GM23338 (cell line): Measurements from ENCODE around the gene ACTR8.

ENCODE experiments used
- EZH2 ChIP-seq: fragments of 200-600 bp; sonication (generic); IDR thresholded peaks from one replicate; pipeline ENCODE4 v1.8.0; 2017; ENCODE audit warnings: antibody characterized with exemption, mild to moderate bottlenecking, low read depth; ENCODE audit not compliant: unreplicated experiment
- ZNF114 ChIP-seq: fragments of 250-450 bp; sonication (Bioruptor Pico); IDR thresholded peaks from 2 replicates; pipeline ENCODE4 v1.5.0; 2020; ENCODE audit warnings: mild to moderate bottlenecking, moderate library complexity
- TF ChIP-seq, protein P1 (sequence below), 2 experiments: fragments of 200-600 bp in 1 of 2; sonication (generic) in 1 of 2; conservative IDR thresholded peaks; 2 replicates each; pipeline versions ENCODE4 v1.5.1 to v1.6.1; 2016 to 2017; ENCODE audit warnings: antibody characterized with exemption in 2 of 2, low read depth in 2 of 2, mild to moderate bottlenecking in 2 of 2, moderate library complexity in 1 of 2
- TF ChIP-seq, protein P2 (sequence below): IDR thresholded peaks from 2 replicates; pipeline ENCODE4 v1.6.1; 2016; ENCODE audit warnings: antibody characterized with exemption
- TF ChIP-seq, protein P3 (sequence below): fragments of 250-450 bp; sonication (Bioruptor Pico); IDR thresholded peaks from 2 replicates; pipeline ENCODE4 v1.5.0; 2020; ENCODE audit warnings: mild to moderate bottlenecking, moderate library complexity
- TF ChIP-seq, protein P4 (sequence below): IDR thresholded peaks from one replicate; pipeline ENCODE4 v1.6.1; 2018; ENCODE audit warnings: antibody characterized with exemption; ENCODE audit not compliant: unreplicated experiment

DNA sequence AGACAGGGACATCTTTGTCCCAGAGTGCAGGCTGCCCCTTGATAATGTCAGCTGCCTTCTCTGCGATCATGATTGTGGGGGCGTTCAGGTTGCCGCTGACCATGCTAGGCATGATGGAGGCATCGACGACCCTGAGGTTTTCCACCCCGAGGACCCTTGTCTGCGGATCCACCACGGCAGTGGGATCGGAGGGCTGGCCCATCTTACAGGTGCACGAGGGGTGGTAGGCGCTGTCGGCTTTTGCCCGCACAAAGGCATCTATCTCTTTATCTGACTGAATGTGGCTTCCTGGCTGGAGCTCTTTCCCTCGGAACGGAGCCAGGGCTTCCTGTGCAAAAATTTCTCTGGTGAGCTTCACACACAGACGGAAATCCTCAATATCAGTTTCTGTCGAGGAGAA lies 64.1 kb downstream of the ACTR8 start:
- TF ChIP-seq, protein P1, sequence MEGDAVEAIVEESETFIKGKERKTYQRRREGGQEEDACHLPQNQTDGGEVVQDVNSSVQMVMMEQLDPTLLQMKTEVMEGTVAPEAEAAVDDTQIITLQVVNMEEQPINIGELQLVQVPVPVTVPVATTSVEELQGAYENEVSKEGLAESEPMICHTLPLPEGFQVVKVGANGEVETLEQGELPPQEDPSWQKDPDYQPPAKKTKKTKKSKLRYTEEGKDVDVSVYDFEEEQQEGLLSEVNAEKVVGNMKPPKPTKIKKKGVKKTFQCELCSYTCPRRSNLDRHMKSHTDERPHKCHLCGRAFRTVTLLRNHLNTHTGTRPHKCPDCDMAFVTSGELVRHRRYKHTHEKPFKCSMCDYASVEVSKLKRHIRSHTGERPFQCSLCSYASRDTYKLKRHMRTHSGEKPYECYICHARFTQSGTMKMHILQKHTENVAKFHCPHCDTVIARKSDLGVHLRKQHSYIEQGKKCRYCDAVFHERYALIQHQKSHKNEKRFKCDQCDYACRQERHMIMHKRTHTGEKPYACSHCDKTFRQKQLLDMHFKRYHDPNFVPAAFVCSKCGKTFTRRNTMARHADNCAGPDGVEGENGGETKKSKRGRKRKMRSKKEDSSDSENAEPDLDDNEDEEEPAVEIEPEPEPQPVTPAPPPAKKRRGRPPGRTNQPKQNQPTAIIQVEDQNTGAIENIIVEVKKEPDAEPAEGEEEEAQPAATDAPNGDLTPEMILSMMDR (conservative IDR thresholded peaks at IDR 0.05; ENCODE audit: low read depth in 2 of 2): no peak
- TF ChIP-seq ZNF114 (CRISPR knock-in tag) (no peak), EZH2 (no peak)
- TF ChIP-seq, protein P2, sequence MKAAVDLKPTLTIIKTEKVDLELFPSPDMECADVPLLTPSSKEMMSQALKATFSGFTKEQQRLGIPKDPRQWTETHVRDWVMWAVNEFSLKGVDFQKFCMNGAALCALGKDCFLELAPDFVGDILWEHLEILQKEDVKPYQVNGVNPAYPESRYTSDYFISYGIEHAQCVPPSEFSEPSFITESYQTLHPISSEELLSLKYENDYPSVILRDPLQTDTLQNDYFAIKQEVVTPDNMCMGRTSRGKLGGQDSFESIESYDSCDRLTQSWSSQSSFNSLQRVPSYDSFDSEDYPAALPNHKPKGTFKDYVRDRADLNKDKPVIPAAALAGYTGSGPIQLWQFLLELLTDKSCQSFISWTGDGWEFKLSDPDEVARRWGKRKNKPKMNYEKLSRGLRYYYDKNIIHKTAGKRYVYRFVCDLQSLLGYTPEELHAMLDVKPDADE: no peak
- TF ChIP-seq, protein P3, sequence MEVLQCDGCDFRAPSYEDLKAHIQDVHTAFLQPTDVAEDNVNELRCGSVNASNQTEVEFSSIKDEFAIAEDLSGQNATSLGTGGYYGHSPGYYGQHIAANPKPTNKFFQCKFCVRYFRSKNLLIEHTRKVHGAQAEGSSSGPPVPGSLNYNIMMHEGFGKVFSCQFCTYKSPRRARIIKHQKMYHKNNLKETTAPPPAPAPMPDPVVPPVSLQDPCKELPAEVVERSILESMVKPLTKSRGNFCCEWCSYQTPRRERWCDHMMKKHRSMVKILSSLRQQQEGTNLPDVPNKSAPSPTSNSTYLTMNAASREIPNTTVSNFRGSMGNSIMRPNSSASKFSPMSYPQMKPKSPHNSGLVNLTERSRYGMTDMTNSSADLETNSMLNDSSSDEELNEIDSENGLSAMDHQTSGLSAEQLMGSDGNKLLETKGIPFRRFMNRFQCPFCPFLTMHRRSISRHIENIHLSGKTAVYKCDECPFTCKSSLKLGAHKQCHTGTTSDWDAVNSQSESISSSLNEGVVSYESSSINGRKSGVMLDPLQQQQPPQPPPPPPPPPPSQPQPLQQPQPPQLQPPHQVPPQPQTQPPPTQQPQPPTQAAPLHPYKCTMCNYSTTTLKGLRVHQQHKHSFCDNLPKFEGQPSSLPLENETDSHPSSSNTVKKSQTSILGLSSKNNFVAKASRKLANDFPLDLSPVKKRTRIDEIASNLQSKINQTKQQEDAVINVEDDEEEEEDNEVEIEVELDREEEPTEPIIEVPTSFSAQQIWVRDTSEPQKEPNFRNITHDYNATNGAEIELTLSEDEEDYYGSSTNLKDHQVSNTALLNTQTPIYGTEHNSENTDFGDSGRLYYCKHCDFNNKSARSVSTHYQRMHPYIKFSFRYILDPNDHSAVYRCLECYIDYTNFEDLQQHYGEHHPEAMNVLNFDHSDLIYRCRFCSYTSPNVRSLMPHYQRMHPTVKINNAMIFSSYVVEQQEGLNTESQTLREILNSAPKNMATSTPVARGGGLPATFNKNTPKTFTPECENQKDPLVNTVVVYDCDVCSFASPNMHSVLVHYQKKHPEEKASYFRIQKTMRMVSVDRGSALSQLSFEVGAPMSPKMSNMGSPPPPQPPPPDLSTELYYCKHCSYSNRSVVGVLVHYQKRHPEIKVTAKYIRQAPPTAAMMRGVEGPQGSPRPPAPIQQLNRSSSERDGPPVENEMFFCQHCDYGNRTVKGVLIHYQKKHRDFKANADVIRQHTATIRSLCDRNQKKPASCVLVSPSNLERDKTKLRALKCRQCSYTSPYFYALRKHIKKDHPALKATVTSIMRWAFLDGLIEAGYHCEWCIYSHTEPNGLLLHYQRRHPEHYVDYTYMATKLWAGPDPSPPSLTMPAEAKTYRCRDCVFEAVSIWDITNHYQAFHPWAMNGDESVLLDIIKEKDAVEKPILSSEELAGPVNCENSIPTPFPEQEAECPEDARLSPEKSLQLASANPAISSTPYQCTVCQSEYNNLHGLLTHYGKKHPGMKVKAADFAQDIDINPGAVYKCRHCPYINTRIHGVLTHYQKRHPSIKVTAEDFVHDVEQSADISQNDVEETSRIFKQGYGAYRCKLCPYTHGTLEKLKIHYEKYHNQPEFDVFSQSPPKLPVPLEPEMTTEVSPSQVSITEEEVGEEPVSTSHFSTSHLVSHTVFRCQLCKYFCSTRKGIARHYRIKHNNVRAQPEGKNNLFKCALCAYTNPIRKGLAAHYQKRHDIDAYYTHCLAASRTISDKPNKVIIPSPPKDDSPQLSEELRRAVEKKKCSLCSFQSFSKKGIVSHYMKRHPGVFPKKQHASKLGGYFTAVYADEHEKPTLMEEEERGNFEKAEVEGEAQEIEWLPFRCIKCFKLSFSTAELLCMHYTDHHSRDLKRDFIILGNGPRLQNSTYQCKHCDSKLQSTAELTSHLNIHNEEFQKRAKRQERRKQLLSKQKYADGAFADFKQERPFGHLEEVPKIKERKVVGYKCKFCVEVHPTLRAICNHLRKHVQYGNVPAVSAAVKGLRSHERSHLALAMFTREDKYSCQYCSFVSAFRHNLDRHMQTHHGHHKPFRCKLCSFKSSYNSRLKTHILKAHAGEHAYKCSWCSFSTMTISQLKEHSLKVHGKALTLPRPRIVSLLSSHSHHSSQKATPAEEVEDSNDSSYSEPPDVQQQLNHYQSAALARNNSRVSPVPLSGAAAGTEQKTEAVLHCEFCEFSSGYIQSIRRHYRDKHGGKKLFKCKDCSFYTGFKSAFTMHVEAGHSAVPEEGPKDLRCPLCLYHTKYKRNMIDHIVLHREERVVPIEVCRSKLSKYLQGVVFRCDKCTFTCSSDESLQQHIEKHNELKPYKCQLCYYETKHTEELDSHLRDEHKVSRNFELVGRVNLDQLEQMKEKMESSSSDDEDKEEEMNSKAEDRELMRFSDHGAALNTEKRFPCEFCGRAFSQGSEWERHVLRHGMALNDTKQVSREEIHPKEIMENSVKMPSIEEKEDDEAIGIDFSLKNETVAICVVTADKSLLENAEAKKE (CRISPR knock-in tag): no peak
- TF ChIP-seq, protein P4, sequence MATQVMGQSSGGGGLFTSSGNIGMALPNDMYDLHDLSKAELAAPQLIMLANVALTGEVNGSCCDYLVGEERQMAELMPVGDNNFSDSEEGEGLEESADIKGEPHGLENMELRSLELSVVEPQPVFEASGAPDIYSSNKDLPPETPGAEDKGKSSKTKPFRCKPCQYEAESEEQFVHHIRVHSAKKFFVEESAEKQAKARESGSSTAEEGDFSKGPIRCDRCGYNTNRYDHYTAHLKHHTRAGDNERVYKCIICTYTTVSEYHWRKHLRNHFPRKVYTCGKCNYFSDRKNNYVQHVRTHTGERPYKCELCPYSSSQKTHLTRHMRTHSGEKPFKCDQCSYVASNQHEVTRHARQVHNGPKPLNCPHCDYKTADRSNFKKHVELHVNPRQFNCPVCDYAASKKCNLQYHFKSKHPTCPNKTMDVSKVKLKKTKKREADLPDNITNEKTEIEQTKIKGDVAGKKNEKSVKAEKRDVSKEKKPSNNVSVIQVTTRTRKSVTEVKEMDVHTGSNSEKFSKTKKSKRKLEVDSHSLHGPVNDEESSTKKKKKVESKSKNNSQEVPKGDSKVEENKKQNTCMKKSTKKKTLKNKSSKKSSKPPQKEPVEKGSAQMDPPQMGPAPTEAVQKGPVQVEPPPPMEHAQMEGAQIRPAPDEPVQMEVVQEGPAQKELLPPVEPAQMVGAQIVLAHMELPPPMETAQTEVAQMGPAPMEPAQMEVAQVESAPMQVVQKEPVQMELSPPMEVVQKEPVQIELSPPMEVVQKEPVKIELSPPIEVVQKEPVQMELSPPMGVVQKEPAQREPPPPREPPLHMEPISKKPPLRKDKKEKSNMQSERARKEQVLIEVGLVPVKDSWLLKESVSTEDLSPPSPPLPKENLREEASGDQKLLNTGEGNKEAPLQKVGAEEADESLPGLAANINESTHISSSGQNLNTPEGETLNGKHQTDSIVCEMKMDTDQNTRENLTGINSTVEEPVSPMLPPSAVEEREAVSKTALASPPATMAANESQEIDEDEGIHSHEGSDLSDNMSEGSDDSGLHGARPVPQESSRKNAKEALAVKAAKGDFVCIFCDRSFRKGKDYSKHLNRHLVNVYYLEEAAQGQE: no peak
